A673 (cell line): ENCODE results near the gene FAAH.

ENCODE experiments used
- CTCF ChIP-seq: fragments of 300-800, 200-600 bp; sonication (generic); conservative IDR thresholded peaks from 2 replicates; pipeline ENCODE4 v1.5.1; 2017; ENCODE audit warnings: low read depth, mild to moderate bottlenecking, antibody characterized with exemption, low read length, moderate library complexity, mixed read lengths
- EZH2 ChIP-seq: fragments of 200-600 bp; sonication (generic); IDR thresholded peaks from 2 replicates; pipeline ENCODE4 v1.6.1; 2017; ENCODE audit warnings: borderline replicate concordance, low read depth, mild to moderate bottlenecking, mixed read lengths, antibody characterized with exemption, low read length; ENCODE audit not compliant: poor library complexity, severe bottlenecking

- no peak for TF ChIP-seq CTCF
- no peak for TF ChIP-seq EZH2
Observed at GRCh38 chr1:46461017-46461808, 67.1 kb downstream of the FAAH start.
